Esophagus muscularis mucosa (tissue), 4 donors: ENCODE measurements around the gene RRP12. TPM values are rescaled to one million over a fixed set of nuclear protein-coding genes. Genes with fewer than 3 reads are reported as not detected.
A peak's percentile ranks its signal among the peaks of the same experiment; 100 is the strongest.

Experiments used
- DNase-seq: peaks from one replicate; pipeline ENCODE4 v3.0.0-alpha.2; 2017; ENCODE audit errors: extremely low spot score
- H3K27ac ChIP-seq, 4 donors: fragments of 200-600 bp; sonication (generic); replicated peaks in 1 of 4; 1 replicate in 3 of 4; 2 replicates in 1 of 4; pipeline ENCODE4 v1.5.1; 2016 to 2019; ENCODE audit warnings: mild to moderate bottlenecking in 1 of 4
- H3K27me3 ChIP-seq, 4 donors: fragments of 200-600 bp; sonication (generic); one replicate each; pipeline versions ENCODE4 v1.5.1 to v1.6.0; 2016 to 2019
- H3K36me3 ChIP-seq, 4 donors: fragments of 200-600 bp; sonication (generic); one replicate each; pipeline ENCODE4 v1.5.1; 2016 to 2019
- H3K4me1 ChIP-seq, 4 donors: fragments of 200-600 bp; sonication (generic); one replicate each; pipeline ENCODE4 v1.5.1; 2016 to 2019
- H3K4me3 ChIP-seq, 4 donors: fragments of 200-600 bp; sonication (generic); 1 replicate in 2 of 4; 2 replicates in 2 of 4; pipeline ENCODE4 v1.5.1; 2016 to 2019; ENCODE audit warnings: mild to moderate bottlenecking in 4 of 4, moderate library complexity in 1 of 4
- H3K9me3 ChIP-seq, 4 donors: fragments of 200-600 bp; sonication (generic); 1 replicate in 3 of 4; 2 replicates in 1 of 4; pipeline ENCODE4 v1.5.1; 2016 to 2019
- CTCF ChIP-seq, 3 experiments: fragments of 200-600 bp in 2 of 3; fragments of 450-650 bp in 1 of 3; sonication (generic) in 2 of 3; IDR thresholded peaks; one replicate each; pipeline ENCODE4 v1.5.1; 2017 to 2019; ENCODE audit warnings: antibody characterized with exemption in 3 of 3, mild to moderate bottlenecking in 2 of 3, moderate library complexity in 1 of 3
- EP300 ChIP-seq: sonication (generic); formaldehyde crosslinking; IDR thresholded peaks from one replicate; pipeline ENCODE4 v1.6.1; 2017; ENCODE audit warnings: antibody characterized with exemption
- POLR2A ChIP-seq: fragments of 450-650 bp; IDR thresholded peaks from one replicate; pipeline ENCODE4 v1.6.1; 2017; ENCODE audit warnings: antibody characterized with exemption, moderate library complexity, mild to moderate bottlenecking, low read depth
- POLR2AphosphoS5 ChIP-seq, 2 donors: sonication (generic); formaldehyde crosslinking; IDR thresholded peaks; one replicate each; pipeline ENCODE4 v1.6.1; 2017; ENCODE audit warnings: antibody characterized with exemption in 2 of 2
- WGBS: methylation state at CpG from one replicate; pipeline ENCODE4 v1.1.5; 2018; 5-methylcytosine and 5-hydroxymethylcytosine counted together
- intact Hi-C: fragments of 100-400 bp; cut with DNase I; formaldehyde crosslinking; loops from one replicate; pipeline ENCODE4 v1.15.1; 2023
- total RNA-seq, 4 donors: library from RNA; depleted of rRNA; stranded (reverse); fragments of >200 nt; gene quantifications; one replicate each; pipeline versions ENCODE4 v1.1.0 to v1.2.1, GENCODE V29; 2016

The RRP12 gene
- total RNA-seq, 4 donors from 2014 or later, result 7.1 to 20.0 (median 12.1) TPM

GRCh38 chr10:97333601-97334369, 67.4 kb downstream of the RRP12 start:
- H3K4me3 ChIP-seq, result peak overlapping the region; percentile 77 to 91 (median 84)
- no peaks in the 10 kb centered on the region for H3K9me3 ChIP-seq
- DNase-seq, result no peak
- intact Hi-C loops, result loop anchor here (2.0 to 5.0 kb wide), 2 partner anchors 41 to 67 kb away; partner anchors contain the start of genes ARHGAP19 and RRP12
- 4% methylated on average over 26 of the region's 89 CpGs for WGBS
- H3K36me3 ChIP-seq, result peaks cover 4 to 12% (median 6%) of the 10 kb centered on the region in 4 donors
- peak; percentile 30 to 41 for TF ChIP-seq POLR2AphosphoS5 (IDR thresholded peaks at IDR 0.05)
- no peak for TF ChIP-seq CTCF (IDR thresholded peaks at IDR 0.05)
- H3K4me1 ChIP-seq, result peaks cover 45 to 78% (median 75%) of the 10 kb centered on the region in 4 donors
- H3K27ac ChIP-seq, result peak overlapping the region; percentile 83 to 97 (median 91)
- H3K27me3 ChIP-seq, result no peaks in the 10 kb centered on the region

- H3K36me3 ChIP-seq, result peaks cover 4 to 17% (median 10%) of the 10 kb centered on the region in 4 donors
- peak overlapping the region; percentile 83 to 97 (median 91) for H3K27ac ChIP-seq
- intact Hi-C loops, result loop anchor here (5.0 kb wide), 1 partner anchor 41 kb away; the partner anchor contains the start of gene ARHGAP19
- 18% methylated on average over 7 of the region's 7 CpGs for WGBS
- H3K27me3 ChIP-seq, result no peaks in the 10 kb centered on the region
- no peak for DNase-seq
- no peak for TF ChIP-seq CTCF (IDR thresholded peaks at IDR 0.05)
- no peak for TF ChIP-seq POLR2AphosphoS5 (IDR thresholded peaks at IDR 0.05)
- TF ChIP-seq POLR2A, result no peak
- TF ChIP-seq EP300, result no peak
- H3K4me1 ChIP-seq, result peaks cover 45 to 82% (median 75%) of the 10 kb centered on the region in 4 donors
- H3K4me3 ChIP-seq, result peak overlapping the region; percentile 77 to 91 (median 84)
- no peaks in the 10 kb centered on the region for H3K9me3 ChIP-seq
These were observed 67.9 kb downstream of the RRP12 start for GRCh38 chr10:97333351-97333600.

- H3K27me3 ChIP-seq, result no peaks in the 10 kb centered on the region
- peaks cover 4 to 20% (median 11%) of the 10 kb centered on the region in 4 donors for H3K36me3 ChIP-seq
- no peak for DNase-seq
- peak overlapping the region; percentile 83 to 97 (median 91) for H3K27ac ChIP-seq
- peak overlapping the region; percentile 77 to 91 (median 84) for H3K4me3 ChIP-seq
- 37% methylated on average over 18 of the region's 18 CpGs for WGBS
- intact Hi-C loops, result loop anchor here (5.0 kb wide), 1 partner anchor 40 kb away; the partner anchor contains the start of gene ARHGAP19
- H3K9me3 ChIP-seq, result no peaks in the 10 kb centered on the region
- TF ChIP-seq POLR2AphosphoS5 (IDR thresholded peaks at IDR 0.05) (peak in 1 of 2 donors; percentile 40), CTCF (IDR thresholded peaks at IDR 0.05) (peak in 2 of 3 experiments; percentile 23 to 35), EP300 (no peak), POLR2A (no peak)
- H3K4me1 ChIP-seq, result peaks cover 45 to 80% (median 72%) of the 10 kb centered on the region in 4 donors
These were observed 68.4 kb downstream of the RRP12 start for GRCh38 chr10:97332591-97333350.

- no peak for DNase-seq
- no peaks in the 10 kb centered on the region for H3K9me3 ChIP-seq
- H3K4me3 ChIP-seq, result peak overlapping the region; percentile 77 to 91 (median 84)
- peaks cover 4 to 20% (median 11%) of the 10 kb centered on the region in 4 donors for H3K36me3 ChIP-seq
- intact Hi-C loops, result loop anchor here (5.0 kb wide), 1 partner anchor 39 kb away; the partner anchor contains the start of gene ARHGAP19
- peak overlapping the region in 3 of 4 donors; percentile 83 to 97 (median 91) for H3K27ac ChIP-seq
- TF ChIP-seq EP300 (no peak), POLR2A (no peak), POLR2AphosphoS5 (IDR thresholded peaks at IDR 0.05) (no peak), CTCF (IDR thresholded peaks at IDR 0.05) (no peak)
- H3K27me3 ChIP-seq, result no peaks in the 10 kb centered on the region
- WGBS, result 75% methylated on average over 5 of the region's 6 CpGs
- peaks cover 32 to 64% (median 57%) of the 10 kb centered on the region in 4 donors for H3K4me1 ChIP-seq
These were observed 69.9 kb downstream of the RRP12 start for GRCh38 chr10:97331153-97331703.
